H9 (cell line): ENCODE results near the gene ROPN1. TPM values are rescaled to one million over a fixed set of nuclear protein-coding genes. Genes with fewer than 3 reads are reported as not detected.

Experiments used
- DNase-seq: peaks from one replicate; pipeline ENCODE4 v3.0.0-alpha.2; 2017
- H2AFZ ChIP-seq: one replicate; pipeline ENCODE4 v1.6.1; 2013; ENCODE audit warnings: mild to moderate bottlenecking, low read length, control low read depth, moderate library complexity
- H2AK5ac ChIP-seq: 2 replicates; pipeline ENCODE4 v1.6.1; 2013; ENCODE audit warnings: low read length, control low read depth, mixed read lengths; ENCODE audit not compliant: insufficient read length
- H2BK120ac ChIP-seq: one replicate; pipeline ENCODE4 v1.6.1; 2013; ENCODE audit warnings: low read depth, mild to moderate bottlenecking, low read length, control low read depth, inconsistent platforms; ENCODE audit not compliant: poor library complexity, severe bottlenecking
- H2BK12ac ChIP-seq: 2 replicates; pipeline ENCODE4 v1.6.1; 2013; ENCODE audit warnings: low read length, control low read depth, mixed read lengths, low read depth; ENCODE audit not compliant: insufficient read length
- H2BK15ac ChIP-seq: 2 replicates; pipeline ENCODE4 v1.6.1; 2013; ENCODE audit warnings: low read depth, low read length, control low read depth
- H2BK20ac ChIP-seq: one replicate; pipeline ENCODE4 v1.6.1; 2013; ENCODE audit warnings: low read depth, mild to moderate bottlenecking, low read length, control low read depth, inconsistent platforms; ENCODE audit not compliant: poor library complexity, severe bottlenecking
- H2BK5ac ChIP-seq: 2 replicates; pipeline ENCODE4 v1.6.1; 2013; ENCODE audit warnings: low read length, control low read depth, mixed read lengths; ENCODE audit not compliant: insufficient read length
- H3K14ac ChIP-seq: 2 replicates; pipeline ENCODE4 v1.6.1; 2013; ENCODE audit warnings: low read length, control low read depth; ENCODE audit not compliant: insufficient read depth
- H3K18ac ChIP-seq: 2 replicates; pipeline ENCODE4 v1.6.1; 2013; ENCODE audit warnings: low read depth, mild to moderate bottlenecking, mixed read lengths, low read length, control low read depth; ENCODE audit not compliant: insufficient read length
- H3K23ac ChIP-seq: 2 replicates; pipeline ENCODE4 v1.6.1; 2013; ENCODE audit warnings: low read length, control low read depth, mixed read lengths, low read depth; ENCODE audit not compliant: insufficient read length
- H3K23me2 ChIP-seq: 2 replicates; pipeline ENCODE4 v1.6.1; 2013; ENCODE audit warnings: low read depth, mild to moderate bottlenecking, mixed read lengths, low read length, control low read depth; ENCODE audit not compliant: insufficient read length, poor library complexity, severe bottlenecking
- H3K27ac ChIP-seq: 2 replicates; pipeline ENCODE4 v1.5.1; 2013; ENCODE audit warnings: low read length, control low read depth, mixed read lengths, low read depth; ENCODE audit not compliant: insufficient read length
- H3K27me3 ChIP-seq: 2 replicates; pipeline ENCODE4 v1.6.1; 2013; ENCODE audit warnings: low read length, control low read depth, inconsistent platforms; ENCODE audit not compliant: insufficient read depth
- H3K4ac ChIP-seq: 2 replicates; pipeline ENCODE4 v1.6.1; 2013; ENCODE audit warnings: low read depth, mild to moderate bottlenecking, control low read depth, inconsistent platforms, low read length, moderate library complexity
- H3K4me1 ChIP-seq: 2 replicates; pipeline ENCODE4 v1.6.1; 2013; ENCODE audit warnings: low read length, control low read depth, inconsistent platforms; ENCODE audit not compliant: insufficient read depth
- H3K4me2 ChIP-seq: 2 replicates; pipeline ENCODE4 v1.6.1; 2013; ENCODE audit warnings: low read length, control low read depth, mixed read lengths; ENCODE audit not compliant: insufficient read length, insufficient read depth
- H3K56ac ChIP-seq: 2 replicates; pipeline ENCODE4 v1.6.1; 2013; ENCODE audit warnings: low read depth, mild to moderate bottlenecking, mixed read lengths, low read length, control low read depth; ENCODE audit not compliant: insufficient read length
- H3K79me1 ChIP-seq: 2 replicates; pipeline ENCODE4 v1.6.1; 2013; ENCODE audit warnings: low read depth, mild to moderate bottlenecking, moderate library complexity, low read length, control low read depth, inconsistent platforms; ENCODE audit not compliant: insufficient read depth, poor library complexity, severe bottlenecking
- H3K79me2 ChIP-seq: 2 replicates; pipeline ENCODE4 v1.6.1; 2013; ENCODE audit warnings: low read length, control low read depth, inconsistent platforms; ENCODE audit not compliant: insufficient read depth
- H3K9ac ChIP-seq: 2 replicates; pipeline ENCODE4 v1.6.1; 2013; ENCODE audit warnings: low read length, control low read depth, mixed read lengths; ENCODE audit not compliant: insufficient read length; ENCODE audit errors: extremely low read depth
- H3K9me3 ChIP-seq: one replicate; pipeline ENCODE4 v1.6.1; 2013; ENCODE audit warnings: low read depth, low read length, inconsistent platforms; ENCODE audit not compliant: control insufficient read depth
- H3T11ph ChIP-seq: one replicate; pipeline ENCODE4 v1.6.1; 2013; ENCODE audit warnings: mild to moderate bottlenecking, low read length, control low read depth, inconsistent platforms
- H4K20me1 ChIP-seq: one replicate; pipeline ENCODE4 v1.6.1; 2013; ENCODE audit not compliant: control insufficient read depth, insufficient read length, insufficient read depth
- H4K5ac ChIP-seq: 2 replicates; pipeline ENCODE4 v1.6.1; 2013; ENCODE audit warnings: low read depth, mild to moderate bottlenecking, mixed read lengths, low read length, control low read depth; ENCODE audit not compliant: insufficient read length
- H4K8ac ChIP-seq: replicated peaks from 2 replicates; pipeline ENCODE4 v1.6.1; 2013; ENCODE audit warnings: low read length, control low read depth, mixed read lengths, low read depth; ENCODE audit not compliant: insufficient read length
- H4K91ac ChIP-seq: 2 replicates; pipeline ENCODE4 v1.6.1; 2013; ENCODE audit warnings: low read depth, mild to moderate bottlenecking, moderate library complexity, mixed read lengths, low read length, control low read depth; ENCODE audit not compliant: insufficient read length
- H3K27ac Mint-ChIP-seq, 3 experiments: 2 replicates in 2 of 3; 3 replicates in 1 of 3; pipeline ENCODE4 v1.8.0; 2020 to 2021; ENCODE audit warnings: mixed read lengths in 3 of 3, mild to moderate bottlenecking in 1 of 3, moderate library complexity in 1 of 3
- H3K27me3 Mint-ChIP-seq: 2 replicates; pipeline ENCODE4 v1.8.0; 2021; ENCODE audit warnings: low read depth, mild to moderate bottlenecking, moderate library complexity, mixed read lengths
- H3K36me3 Mint-ChIP-seq, 3 experiments: 2 replicates in 2 of 3; 3 replicates in 1 of 3; pipeline ENCODE4 v1.8.0; 2020 to 2021; ENCODE audit warnings: low read depth in 3 of 3, mixed read lengths in 3 of 3; ENCODE audit not compliant: insufficient read depth in 1 of 3
- H3K4me1 Mint-ChIP-seq, 2 experiments: 2 replicates each; pipeline ENCODE4 v1.8.0; 2020; ENCODE audit warnings: mixed read lengths in 2 of 2
- H3K4me3 Mint-ChIP-seq, 2 experiments: 2 replicates in 1 of 2; 3 replicates in 1 of 2; pipeline ENCODE4 v1.8.0; 2020 to 2021; ENCODE audit warnings: mild to moderate bottlenecking in 2 of 2, mixed read lengths in 2 of 2, moderate library complexity in 1 of 2
- H3K9me3 Mint-ChIP-seq, 2 experiments: 2 replicates in 1 of 2; 3 replicates in 1 of 2; pipeline ENCODE4 v1.8.0; 2020; ENCODE audit warnings: mild to moderate bottlenecking in 2 of 2, mixed read lengths in 2 of 2, moderate library complexity in 1 of 2
- CTCF ChIP-seq: fragments of 200-600 bp; sonication (generic); conservative IDR thresholded peaks from 3 replicates; pipeline ENCODE4 v1.8.0; 2021; ENCODE audit warnings: antibody characterized with exemption, mild to moderate bottlenecking
- WGBS: extraction: QIAGEN DNeasy Blood & Tissue Kit; methylation state at CpG from one replicate; pipeline ENCODE4 v1.1.7; 2013; ENCODE audit warnings: missing lambda C conversion rate, low lambda C conversion rate, mixed read lengths; ENCODE audit not compliant: insufficient read length; ENCODE audit errors: extremely low coverage; 5-methylcytosine and 5-hydroxymethylcytosine counted together
- total RNA-seq: library from RNA; stranded (reverse); gene quantifications from 2 replicates; pipeline ENCODE4 v1.2.1, GENCODE V29; 2021

Gene ROPN1
- total RNA-seq, 1 experiment from 2014 or later: not detected

GRCh38 chr3:123948449-123948848 lies 43.5 kb downstream of the ROPN1 start:
- Histone ChIP-seq H3K4me2 (no peak overlapping the region), H2AK5ac (no peak overlapping the region), H4K8ac (no peak overlapping the region), H3K9ac (no peak overlapping the region), H2BK5ac (no peak overlapping the region), H2BK12ac (no peak overlapping the region), H2BK120ac (no peak overlapping the region), H3T11ph (no peak overlapping the region), H3K4ac (no peak overlapping the region), H4K20me1 (no peaks in the 10 kb centered on the region), H3K4me1 (no peaks in the 10 kb centered on the region), H3K79me2 (no peaks in the 10 kb centered on the region), H3K23ac (no peak overlapping the region), H3K27me3 (no peaks in the 10 kb centered on the region), H3K23me2 (no peaks in the 10 kb centered on the region), H2AFZ (no peak overlapping the region), H3K56ac (no peak overlapping the region), H4K91ac (no peak overlapping the region), H3K9me3 (no peaks in the 10 kb centered on the region), H3K27ac (no peak overlapping the region), H2BK20ac (no peak overlapping the region), H3K14ac (no peak overlapping the region), H4K5ac (no peak overlapping the region), H3K18ac (no peak overlapping the region), H3K79me1 (no peaks in the 10 kb centered on the region), H2BK15ac (no peak overlapping the region)
- Mint-ChIP-seq H3K4me1 (no peaks in the 10 kb centered on the region), H3K4me3 (no peak overlapping the region), H3K36me3 (peaks cover 11 to 75% (median 60%) of the 10 kb centered on the region in 3 experiments; a peak in 5 of 7 replicates), H3K27ac (no peak overlapping the region), H3K27me3 (no peaks in the 10 kb centered on the region), H3K9me3 (no peaks in the 10 kb centered on the region)
- WGBS: no CpG with 5 or more reads among the region's 9 CpGs
- no peak for DNase-seq
- TF ChIP-seq CTCF: no peak
